Tibial nerve (tissue), 4 donors: ENCODE results near the gene RBM15B. TPM values are rescaled to one million over a fixed set of nuclear protein-coding genes. Genes with fewer than 3 reads are reported as not detected.

Experiments
- DNase-seq, 2 donors: peaks; one replicate each; pipeline ENCODE4 v3.0.0-alpha.2; 2019; ENCODE audit warnings: low spot score in 2 of 2
- H3K27ac ChIP-seq, 4 donors: fragments of 200-600 bp; sonication (generic) in 3 of 4; one replicate each; pipeline ENCODE4 v1.5.1; 2017 to 2019; ENCODE audit warnings: mild to moderate bottlenecking in 1 of 4
- H3K27me3 ChIP-seq, 2 donors: fragments of 200-600 bp; sonication (generic) in 1 of 2; one replicate each; pipeline versions ENCODE4 v1.5.1 to v1.6.0; 2017 to 2019
- H3K36me3 ChIP-seq, 3 donors: fragments of 200-600 bp; sonication (generic); one replicate each; pipeline ENCODE4 v1.5.1; 2018 to 2019
- H3K4me1 ChIP-seq, 4 donors: fragments of 200-600 bp; sonication (generic) in 3 of 4; one replicate each; pipeline ENCODE4 v1.5.1; 2017 to 2019
- H3K4me3 ChIP-seq, 4 donors: fragments of 200-600 bp; sonication (generic) in 3 of 4; one replicate each; pipeline ENCODE4 v1.5.1; 2017 to 2019; ENCODE audit warnings: mild to moderate bottlenecking in 1 of 4, moderate library complexity in 1 of 4
- H3K9me3 ChIP-seq, 4 donors: fragments of 200-600 bp; sonication (generic) in 3 of 4; one replicate each; pipeline ENCODE4 v1.5.1; 2017 to 2019
- CTCF ChIP-seq, 5 experiments: fragments of 200-600 bp in 3 of 5; fragments of 450-650 bp in 2 of 5; sonication (generic) in 3 of 5; IDR thresholded peaks; one replicate each; pipeline ENCODE4 v1.5.1; 2016 to 2019; ENCODE audit warnings: antibody characterized with exemption in 5 of 5, mild to moderate bottlenecking in 3 of 5, moderate library complexity in 2 of 5
- EP300 ChIP-seq, 2 donors: sonication (generic); formaldehyde crosslinking; IDR thresholded peaks; one replicate each; pipeline ENCODE4 v1.6.1; 2017; ENCODE audit warnings: antibody characterized with exemption in 2 of 2, mild to moderate bottlenecking in 1 of 2
- POLR2A ChIP-seq, 2 donors: fragments of 450-650 bp; IDR thresholded peaks; one replicate each; pipeline ENCODE4 v1.6.1; 2017; ENCODE audit warnings: antibody characterized with exemption in 2 of 2, mild to moderate bottlenecking in 2 of 2, moderate library complexity in 2 of 2
- WGBS, 2 donors: methylation state at CpG; one replicate each; pipeline ENCODE4 v1.1.5; 2018; 5-methylcytosine and 5-hydroxymethylcytosine counted together
- total RNA-seq, 4 donors: library from RNA; depleted of rRNA; stranded (reverse); fragments of >200 nt; gene quantifications; one replicate each; pipeline ENCODE4 v1.1.0, GENCODE V29; 2016

The RBM15B gene
- total RNA-seq, 4 donors from 2014 or later: 22.6 to 32.4 (median 26.0) TPM

- H3K27me3 ChIP-seq: no peaks in the 10 kb centered on the region
- no peaks in the 10 kb centered on the region for H3K9me3 ChIP-seq
- 93 to 94% methylated on average over 3 to 14 of the region's 14 CpGs for WGBS, 2 donors
- TF ChIP-seq POLR2A (IDR thresholded peaks at IDR 0.05): no peak
- no peak for TF ChIP-seq EP300 (IDR thresholded peaks at IDR 0.05)
- TF ChIP-seq CTCF (IDR thresholded peaks at IDR 0.05): no peak
- peaks cover 0 to 80% (median 11%) of the 10 kb centered on the region in 3 donors for H3K36me3 ChIP-seq
- no peak for DNase-seq
- H3K27ac ChIP-seq: no peak overlapping the region
- H3K4me3 ChIP-seq: no peak overlapping the region
- peaks cover 0 to 78% (median 23%) of the 10 kb centered on the region in 4 donors for H3K4me1 ChIP-seq
Measured at GRCh38 chr3:51393564-51393963, 2.5 kb downstream of the RBM15B start.

GRCh38 chr3:51394541-51394940 is 3.5 kb downstream of the RBM15B start:
- TF ChIP-seq POLR2A (IDR thresholded peaks at IDR 0.05) (no peak), EP300 (IDR thresholded peaks at IDR 0.05) (no peak), CTCF (IDR thresholded peaks at IDR 0.05) (no peak)
- WGBS, 2 donors: 89% methylated on average over 4 to 5 of the region's 5 CpGs
- no peak overlapping the region for H3K27ac ChIP-seq
- no peaks in the 10 kb centered on the region for H3K27me3 ChIP-seq
- peaks cover 0 to 73% (median 23%) of the 10 kb centered on the region in 4 donors for H3K4me1 ChIP-seq
- DNase-seq: no peak
- H3K9me3 ChIP-seq: no peaks in the 10 kb centered on the region
- H3K36me3 ChIP-seq: peaks cover 0 to 78% (median 8%) of the 10 kb centered on the region in 3 donors
- no peak overlapping the region for H3K4me3 ChIP-seq

GRCh38 chr3:51395493-51396213 is 4.6 kb downstream of the RBM15B start:
- WGBS, 2 donors: 80 to 84% methylated on average over 12 of the region's 12 CpGs
- Histone ChIP-seq H3K36me3 (peaks cover 0 to 84% (median 8%) of the 10 kb centered on the region in 3 donors), H3K4me1 (peaks cover 0 to 62% (median 17%) of the 10 kb centered on the region in 4 donors), H3K27ac (no peak overlapping the region), H3K4me3 (no peak overlapping the region), H3K27me3 (no peaks in the 10 kb centered on the region), H3K9me3 (no peaks in the 10 kb centered on the region)
- TF ChIP-seq CTCF (IDR thresholded peaks at IDR 0.05) (no peak), EP300 (IDR thresholded peaks at IDR 0.05) (no peak), POLR2A (IDR thresholded peaks at IDR 0.05) (no peak)
- DNase-seq: no peak

- Histone ChIP-seq H3K4me1 (peaks cover 0 to 60% (median 15%) of the 10 kb centered on the region in 4 donors), H3K27me3 (no peaks in the 10 kb centered on the region), H3K9me3 (no peaks in the 10 kb centered on the region), H3K4me3 (no peak overlapping the region), H3K36me3 (peaks cover 0 to 90% (median 8%) of the 10 kb centered on the region in 3 donors), H3K27ac (peak overlapping the region in 1 of 4 donors; percentile 32)
- DNase-seq: no peak
- TF ChIP-seq CTCF (IDR thresholded peaks at IDR 0.05) (no peak), POLR2A (IDR thresholded peaks at IDR 0.05) (no peak), EP300 (IDR thresholded peaks at IDR 0.05) (no peak)
- WGBS, 2 donors: 85 to 92% methylated on average over 1 of the region's 1 CpG
Measured at GRCh38 chr3:51396401-51396800, 5.3 kb downstream of the RBM15B start.

- Histone ChIP-seq H3K27ac (peak overlapping the region in 2 of 4 donors; percentile 12 to 31), H3K4me3 (no peak overlapping the region), H3K4me1 (peaks cover 0 to 53% (median 8%) of the 10 kb centered on the region in 4 donors), H3K36me3 (peaks cover 0 to 92% (median 8%) of the 10 kb centered on the region in 3 donors), H3K27me3 (no peaks in the 10 kb centered on the region), H3K9me3 (no peaks in the 10 kb centered on the region)
- DNase-seq: no peak
- 46 to 51% methylated on average over 5 of the region's 5 CpGs for WGBS, 2 donors
- no peak for TF ChIP-seq EP300 (IDR thresholded peaks at IDR 0.05)
- no peak for TF ChIP-seq CTCF (IDR thresholded peaks at IDR 0.05)
- TF ChIP-seq POLR2A (IDR thresholded peaks at IDR 0.05): no peak
Measured at GRCh38 chr3:51397392-51397791, 6.3 kb downstream of the RBM15B start.
